Right ventricle myocardium inferior (tissue), 1 donor: Measurements from ENCODE around the gene ANGPTL7. TPM values are rescaled to one million over a fixed set of nuclear protein-coding genes. Genes with fewer than 3 reads are reported as not detected.

Source experiments
- ATAC-seq: fragments of 200-7000 bp; cut with Tn5 transposase; one replicate; pipeline ENCODE4 v1.9.1; 2020; ENCODE audit warnings: mild to moderate bottlenecking, moderate library complexity
- DNase-seq: peaks from one replicate; pipeline ENCODE4 v3.0.0; 2021; ENCODE audit errors: missing footprints
- intact Hi-C: fragments of 100-400 bp; cut with DNase I; formaldehyde crosslinking; loops from one replicate; pipeline ENCODE4 v1.11.0; 2022
- long read RNA-seq: library from polyadenylated mRNA; unstranded; transcript quantifications from one replicate; pipeline ENCODE4 v2.0.0, GENCODE V29; 2021
- total RNA-seq: library from RNA; stranded (reverse); fragmentation: NEBNext Ultra II Directional; extraction: Animal tissue kit (Norgen Biotek cat#: 25700); gene quantifications from one replicate; pipeline ENCODE4 v1.2.1, GENCODE V29; 2021
- donor health status: DM: no; HTN: yes; CAD: no; lungs with severe emphysema.

Gene ANGPTL7
- 0.51 TPM for total RNA-seq
- long read RNA-seq = 0 reads

- ATAC-seq (no peak), DNase-seq (no peak)
- intact Hi-C loops = no loop called here
Observed at GRCh38 chr1:11188858-11189451, at the start of gene ANGPTL7. TSS of gene ANGPTL7 (plus strand) at chr1:11189355. CDS start at chr1:11189580, 225 bp downstream.

GRCh38 chr1:11142618-11143391 is 46.4 kb upstream of the ANGPTL7 start:
- ATAC-seq (no peak), DNase-seq (no peak)
- intact Hi-C loops = no loop called here

GRCh38 chr1:11143401-11143800 is 45.8 kb upstream of the ANGPTL7 start:
- ATAC-seq (no peak), DNase-seq (no peak)
- intact Hi-C loops = no loop called here

- ATAC-seq (peak; percentile 72), DNase-seq (no peak)
- intact Hi-C loops = no loop called here
Observed at GRCh38 chr1:11143907-11144306, 45.2 kb upstream of the ANGPTL7 start.

- DNase-seq (no peak), ATAC-seq (peak; percentile 61)
- intact Hi-C loops = no loop called here
Observed at GRCh38 chr1:11144570-11145256, 44.4 kb upstream of the ANGPTL7 start.

- DNase-seq = no peak
- intact Hi-C loops = no loop called here
- ATAC-seq = no peak
Observed at GRCh38 chr1:11145741-11146140, 43.4 kb upstream of the ANGPTL7 start.

GRCh38 chr1:11147197-11147770 is 41.9 kb upstream of the ANGPTL7 start:
- no peak for ATAC-seq
- no peak for DNase-seq
- intact Hi-C loops = no loop called here

- DNase-seq (no peak), ATAC-seq (peak; percentile 60)
- intact Hi-C loops = no loop called here
Observed at GRCh38 chr1:11150326-11150725, 38.8 kb upstream of the ANGPTL7 start.

- DNase-seq (no peak), ATAC-seq (no peak)
- intact Hi-C loops = no loop called here
Observed at GRCh38 chr1:11151114-11151513, 38.0 kb upstream of the ANGPTL7 start.

- intact Hi-C loops = no loop called here
- DNase-seq = no peak
Observed at GRCh38 chr1:11151826-11152612, 37.1 kb upstream of the ANGPTL7 start.

GRCh38 chr1:11152755-11153154 is 36.4 kb upstream of the ANGPTL7 start:
- intact Hi-C loops = no loop called here
- DNase-seq (no peak), ATAC-seq (no peak)

More at GRCh38 chr1:11151826-11152612, 37.1 kb upstream of the ANGPTL7 start:
- peak; percentile 83 for ATAC-seq

- DNase-seq (no peak), ATAC-seq (no peak)
- intact Hi-C loops = no loop called here
Observed at GRCh38 chr1:11153184-11153583, 36.0 kb upstream of the ANGPTL7 start.

GRCh38 chr1:11156441-11156840 is 32.7 kb upstream of the ANGPTL7 start:
- ATAC-seq (no peak), DNase-seq (no peak)
- intact Hi-C loops = no loop called here

GRCh38 chr1:11156963-11157362 is 32.2 kb upstream of the ANGPTL7 start:
- ATAC-seq = no peak
- DNase-seq = no peak
- intact Hi-C loops = no loop called here

GRCh38 chr1:11157394-11157793 is 31.8 kb upstream of the ANGPTL7 start:
- peak; percentile 67 for ATAC-seq
- intact Hi-C loops = no loop called here
- DNase-seq = no peak

GRCh38 chr1:11157867-11158266 is 31.3 kb upstream of the ANGPTL7 start:
- ATAC-seq (peak; percentile 93), DNase-seq (no peak)
- intact Hi-C loops = no loop called here

GRCh38 chr1:11158291-11158690 is 30.9 kb upstream of the ANGPTL7 start:
- DNase-seq (no peak), ATAC-seq (peak; percentile 24)
- intact Hi-C loops = no loop called here

- no peak for ATAC-seq
- no peak for DNase-seq
- intact Hi-C loops = no loop called here
Observed at GRCh38 chr1:11158720-11159321, 30.3 kb upstream of the ANGPTL7 start.
